WTC11 (cell line): Measurements from ENCODE around the gene IMPDH1.

ENCODE experiments used
- SMAD4 ChIP-seq: sonication (generic); formaldehyde crosslinking; IDR thresholded peaks from 2 replicates; pipeline ENCODE4 v1.8.0; 2022; ENCODE audit warnings: mild to moderate bottlenecking, missing genetic modification reagents
- ZNF232 ChIP-seq: sonication (generic); formaldehyde crosslinking; IDR thresholded peaks from 2 replicates; pipeline ENCODE4 v1.8.0; 2022; ENCODE audit warnings: mild to moderate bottlenecking, missing genetic modification reagents
- TF ChIP-seq, protein P1 (sequence below): fragments of 200-600 bp; IDR thresholded peaks from 2 replicates; pipeline ENCODE4 v1.8.0; 2022; ENCODE audit warnings: antibody characterized with exemption

DNA sequence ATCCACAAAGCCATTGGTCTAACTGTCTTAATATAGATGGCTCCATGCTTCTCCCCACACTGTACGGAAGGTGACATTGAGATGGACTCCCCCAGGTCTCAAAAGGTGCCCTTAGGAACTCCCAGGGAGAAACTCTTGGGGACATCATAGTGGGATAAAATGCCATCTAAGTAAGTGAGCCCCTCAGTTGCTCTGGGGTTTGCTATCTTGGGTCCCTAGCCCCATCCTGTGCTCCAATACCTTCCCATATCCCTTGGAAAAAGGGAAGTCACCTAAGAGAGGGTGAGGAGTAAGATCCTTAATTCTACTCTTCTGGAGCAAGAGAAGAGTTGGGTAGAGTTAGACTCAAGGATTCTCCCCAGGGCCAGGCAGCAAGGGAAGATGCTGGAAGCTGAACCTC is 56.2 kb downstream of the IMPDH1 start:
- TF ChIP-seq ZNF232 (CRISPR knock-in tag) (no peak), SMAD4 (CRISPR knock-in tag) (no peak)
- TF ChIP-seq, protein P1, sequence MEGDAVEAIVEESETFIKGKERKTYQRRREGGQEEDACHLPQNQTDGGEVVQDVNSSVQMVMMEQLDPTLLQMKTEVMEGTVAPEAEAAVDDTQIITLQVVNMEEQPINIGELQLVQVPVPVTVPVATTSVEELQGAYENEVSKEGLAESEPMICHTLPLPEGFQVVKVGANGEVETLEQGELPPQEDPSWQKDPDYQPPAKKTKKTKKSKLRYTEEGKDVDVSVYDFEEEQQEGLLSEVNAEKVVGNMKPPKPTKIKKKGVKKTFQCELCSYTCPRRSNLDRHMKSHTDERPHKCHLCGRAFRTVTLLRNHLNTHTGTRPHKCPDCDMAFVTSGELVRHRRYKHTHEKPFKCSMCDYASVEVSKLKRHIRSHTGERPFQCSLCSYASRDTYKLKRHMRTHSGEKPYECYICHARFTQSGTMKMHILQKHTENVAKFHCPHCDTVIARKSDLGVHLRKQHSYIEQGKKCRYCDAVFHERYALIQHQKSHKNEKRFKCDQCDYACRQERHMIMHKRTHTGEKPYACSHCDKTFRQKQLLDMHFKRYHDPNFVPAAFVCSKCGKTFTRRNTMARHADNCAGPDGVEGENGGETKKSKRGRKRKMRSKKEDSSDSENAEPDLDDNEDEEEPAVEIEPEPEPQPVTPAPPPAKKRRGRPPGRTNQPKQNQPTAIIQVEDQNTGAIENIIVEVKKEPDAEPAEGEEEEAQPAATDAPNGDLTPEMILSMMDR, result no peak
